Keratinocyte (primary cell): ENCODE measurements around the gene OR1F1. TPM values are rescaled to one million over a fixed set of nuclear protein-coding genes. Genes with fewer than 3 reads are reported as not detected.

Source experiments
- DNase-seq: peaks from one replicate; pipeline ENCODE4 v3.0.0-alpha.2; 2011; ENCODE audit warnings: low read depth, missing footprints, low spot score
- FAIRE-seq: peaks from 2 replicates; lab custom pipeline; 2011; peaks lifted over from hg19 to GRCh38; lab: Jason Lieb, UNC
- H2AFZ ChIP-seq: 2 replicates; pipeline ENCODE4 v1.6.0; 2012; ENCODE audit warnings: low read length, control low read depth, inconsistent platforms; ENCODE audit not compliant: control insufficient read depth
- H3K27ac ChIP-seq: 2 replicates; pipeline ENCODE4 v1.5.1; 2011; ENCODE audit warnings: low read length; ENCODE audit not compliant: control insufficient read depth, insufficient read depth
- H3K27me3 ChIP-seq: 3 replicates; pipeline ENCODE4 v1.6.0; 2011; ENCODE audit warnings: low read length; ENCODE audit not compliant: control insufficient read depth, insufficient read depth; ENCODE audit errors: extremely low read depth
- H3K36me3 ChIP-seq, 2 experiments: 2 replicates in 1 of 2; 3 replicates in 1 of 2; pipeline ENCODE4 v1.5.1; 2011; ENCODE audit warnings: low read length in 2 of 2, mild to moderate bottlenecking in 1 of 2; ENCODE audit not compliant: control insufficient read depth in 2 of 2, insufficient read depth in 2 of 2; ENCODE audit errors: extremely low read depth in 1 of 2
- H3K4me1 ChIP-seq: 3 replicates; pipeline ENCODE4 v1.5.1; 2011; ENCODE audit warnings: low read length; ENCODE audit not compliant: control insufficient read depth, insufficient read depth; ENCODE audit errors: extremely low read depth
- H3K4me2 ChIP-seq: 3 replicates; pipeline ENCODE4 v1.6.0; 2011; ENCODE audit warnings: low read depth, low read length; ENCODE audit not compliant: control insufficient read depth, insufficient read depth; ENCODE audit errors: extremely low read depth
- H3K4me3 ChIP-seq, 3 experiments: fragments of 200-600 bp in 1 of 3; sonication (generic) in 1 of 3; 2 replicates in 2 of 3; 3 replicates in 1 of 3; pipeline ENCODE4 v1.5.1; 2011 to 2016; ENCODE audit warnings: low read length in 3 of 3, mild to moderate bottlenecking in 3 of 3, control low read depth in 2 of 3, inconsistent platforms in 1 of 3, low read depth in 1 of 3, mixed read lengths in 1 of 3, mixed run types in 1 of 3, moderate library complexity in 1 of 3; ENCODE audit not compliant: control insufficient read depth in 2 of 3, insufficient read depth in 2 of 3; ENCODE audit errors: extremely low read depth in 1 of 3
- H3K79me2 ChIP-seq: 2 replicates; pipeline ENCODE4 v1.6.0; 2012; ENCODE audit warnings: low read length; ENCODE audit not compliant: control insufficient read depth, insufficient read depth
- H3K9ac ChIP-seq: 3 replicates; pipeline ENCODE4 v1.6.0; 2011; ENCODE audit warnings: low read length; ENCODE audit not compliant: control insufficient read depth, insufficient read depth; ENCODE audit errors: extremely low read depth
- H3K9me1 ChIP-seq: 3 replicates; pipeline ENCODE4 v1.6.0; 2011; ENCODE audit warnings: low read length; ENCODE audit not compliant: control insufficient read depth, insufficient read depth; ENCODE audit errors: extremely low read depth
- H3K9me3 ChIP-seq: 2 replicates; pipeline ENCODE4 v1.5.1; 2012; ENCODE audit warnings: low read depth, low read length; ENCODE audit not compliant: control insufficient read depth
- H4K20me1 ChIP-seq: 3 replicates; pipeline ENCODE4 v1.6.0; 2011; ENCODE audit warnings: low read length; ENCODE audit not compliant: control insufficient read depth, insufficient read depth; ENCODE audit errors: extremely low read depth
- CTCF ChIP-seq, 3 experiments: IDR thresholded peaks in 1 of 3; conservative IDR thresholded peaks in 1 of 3; optimal IDR thresholded peaks in 1 of 3; 2 replicates in 2 of 3; 3 replicates in 1 of 3; pipeline versions ENCODE3 to v1.5.1; 2011; ENCODE audit warnings: low read length in 3 of 3, mild to moderate bottlenecking in 3 of 3, moderate library complexity in 2 of 3, control low read depth in 1 of 3, inconsistent platforms in 1 of 3; ENCODE audit not compliant: insufficient read depth in 2 of 3; ENCODE audit errors: extremely low read depth in 1 of 3
- EZH2 ChIP-seq: IDR thresholded peaks from one replicate; pipeline ENCODE4 v1.6.1; 2012; ENCODE audit warnings: inconsistent platforms, mild to moderate bottlenecking, low read length, moderate library complexity
- dilution Hi-C: fragments of 300-500 bp; cut with MboI; formaldehyde crosslinking; loops from one replicate; pipeline ENCODE4 v1.7.0; 2020; ENCODE audit warnings: low sequenced_read_pairs; ENCODE audit not compliant: extremely low pct_ligation_motif_present
- polyA plus RNA-seq, 5 experiments: library from polyadenylated mRNA; depleted of rRNA in 3 of 5; stranded (reverse) in 3 of 5; stranded (forward) in 1 of 5; unstranded in 1 of 5; fragments of >200 nt; gene quantifications; 1 replicate in 1 of 5; 2 replicates in 3 of 5; 3 replicates in 1 of 5; pipeline versions ENCODE4 v1.2.1 to v1.2.3, GENCODE V29; 2011 to 2012; ENCODE audit warnings: missing spikeins in 2 of 5, low read depth in 1 of 5, low replicate concordance in 1 of 5

The OR1F1 gene
- polyA plus RNA-seq, 1 donor (not counting 4 experiments of a cell fraction or from before 2014, with no cell fraction given) = 0.51 TPM

- Histone ChIP-seq H4K20me1 (peaks cover 5% of the 10 kb centered on the region), H3K27me3 (no peaks in the 10 kb centered on the region), H3K4me3 (peak overlapping the region; percentile 28 to 62 (median 59)), H3K9ac (peak overlapping the region; percentile 40), H3K27ac (peak overlapping the region; percentile 39), H3K4me1 (peaks cover 7% of the 10 kb centered on the region), H3K9me1 (no peaks in the 10 kb centered on the region), H3K4me2 (peak overlapping the region; percentile 79), H3K79me2 (no peaks in the 10 kb centered on the region), H2AFZ (peak overlapping the region; percentile 83), H3K36me3 (no peaks in the 10 kb centered on the region), H3K9me3 (no peaks in the 10 kb centered on the region)
- peak; percentile 30 to 65 (median 33) for TF ChIP-seq CTCF (optimal IDR thresholded peaks at IDR 0.05 in 1 of 3, IDR thresholded peaks at IDR 0.05 in 1 of 3, conservative IDR thresholded peaks at IDR 0.05 in 1 of 3; ENCODE audit: extremely low read depth in 1 of 3, insufficient read depth in 2 of 3, low read length in 3 of 3)
- TF ChIP-seq EZH2 = no peak
- no peak for DNase-seq
- FAIRE-seq = no peak
- dilution Hi-C loops = no loop called here
These were observed 35.6 kb upstream of the OR1F1 start for GRCh38 chr16:3152277-3152990.

- dilution Hi-C loops = no loop called here
- no peak for DNase-seq
- Histone ChIP-seq H3K27me3 (no peaks in the 10 kb centered on the region), H3K4me1 (peaks cover 7% of the 10 kb centered on the region), H3K9me3 (no peaks in the 10 kb centered on the region), H3K4me2 (no peak overlapping the region), H3K4me3 (no peak overlapping the region), H4K20me1 (peaks cover 5% of the 10 kb centered on the region), H3K9ac (no peak overlapping the region), H3K79me2 (no peaks in the 10 kb centered on the region), H3K9me1 (no peaks in the 10 kb centered on the region), H2AFZ (no peak overlapping the region), H3K27ac (no peak overlapping the region), H3K36me3 (no peaks in the 10 kb centered on the region)
- no peak for TF ChIP-seq CTCF (optimal IDR thresholded peaks at IDR 0.05 in 1 of 3, IDR thresholded peaks at IDR 0.05 in 1 of 3, conservative IDR thresholded peaks at IDR 0.05 in 1 of 3; ENCODE audit: extremely low read depth in 1 of 3, insufficient read depth in 2 of 3, low read length in 3 of 3)
- no peak for TF ChIP-seq EZH2
- no peak for FAIRE-seq
These were observed 35.0 kb upstream of the OR1F1 start for GRCh38 chr16:3152991-3153368.
